HG03196 (cell line): ENCODE data around the gene HNRNPR.
"Not testable (repeated sequence)": the region's sequence is repeated elsewhere in the genome, so short reads cannot be mapped to it uniquely, and the experiment has no call there.

ENCODE experiments used
- ATAC-seq: cut with Tn5 transposase; IDR thresholded peaks from one replicate; pipeline ENCODE4 v1.9.1; 2021; ENCODE audit not compliant: unreplicated experiment

HNRNPR gene

DNA sequence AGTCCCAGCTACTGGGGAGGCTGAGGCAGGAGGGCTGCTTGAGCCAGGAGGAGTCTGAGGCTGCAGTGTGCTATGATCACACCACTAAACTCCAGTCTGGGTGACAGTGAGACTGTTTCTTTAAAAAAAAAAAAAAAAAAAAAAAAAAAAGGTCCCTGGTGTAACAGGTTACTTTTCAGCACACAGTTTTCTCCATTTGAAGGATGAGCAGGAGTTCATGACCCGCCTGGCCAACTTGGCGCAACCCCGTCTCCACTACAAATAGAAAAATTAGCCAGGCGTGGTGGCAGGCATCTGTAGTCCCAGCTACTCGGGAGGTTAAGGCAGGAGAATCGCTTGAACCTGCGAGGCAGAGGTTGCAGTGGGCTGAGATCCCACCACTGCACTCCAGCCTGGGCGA is 12.4 kb downstream of the HNRNPR start:
- no peak for ATAC-seq

DNA sequence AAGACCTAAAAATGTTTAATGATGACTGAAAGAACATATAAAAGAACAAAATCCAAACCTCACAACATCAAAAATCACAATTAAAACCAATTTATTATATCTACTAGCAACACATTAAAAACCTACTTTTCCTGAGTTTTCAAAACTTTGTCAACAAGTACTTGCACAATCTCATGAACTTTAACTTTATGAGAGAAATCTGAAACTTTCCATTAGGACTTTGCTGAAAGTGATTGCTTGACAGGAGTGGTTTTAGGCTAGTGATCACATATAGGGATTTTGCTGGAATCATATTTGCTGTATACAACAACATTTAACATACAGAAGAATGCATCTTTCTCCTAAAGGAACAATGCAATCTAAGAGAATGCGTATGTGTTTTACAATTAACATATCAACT is 13.2 kb downstream of the HNRNPR start:
- no peak for ATAC-seq

- ATAC-seq, result no peak
Measured at GRCh38 chr1:23325393-23325792, 18.7 kb downstream of the HNRNPR start.

DNA sequence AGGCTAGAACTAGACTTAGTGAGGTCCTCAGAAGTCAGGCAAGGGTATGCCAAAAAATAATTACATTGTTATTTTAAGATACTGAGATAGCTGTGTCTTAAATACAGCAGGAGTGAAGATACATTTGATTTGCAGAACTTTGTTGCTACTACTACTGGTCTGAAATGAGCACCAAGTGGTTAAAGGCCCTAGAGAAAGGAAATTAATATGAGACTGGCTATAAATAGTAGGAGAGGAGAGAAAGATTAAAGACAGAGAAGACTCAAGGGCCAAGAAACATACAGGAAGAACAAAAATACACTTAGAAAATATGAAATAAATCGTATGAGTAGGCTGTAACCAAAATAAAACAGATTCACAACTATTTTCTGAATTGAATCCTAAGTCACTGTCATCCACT is 21.3 kb downstream of the HNRNPR start:
- ATAC-seq, result no peak

DNA sequence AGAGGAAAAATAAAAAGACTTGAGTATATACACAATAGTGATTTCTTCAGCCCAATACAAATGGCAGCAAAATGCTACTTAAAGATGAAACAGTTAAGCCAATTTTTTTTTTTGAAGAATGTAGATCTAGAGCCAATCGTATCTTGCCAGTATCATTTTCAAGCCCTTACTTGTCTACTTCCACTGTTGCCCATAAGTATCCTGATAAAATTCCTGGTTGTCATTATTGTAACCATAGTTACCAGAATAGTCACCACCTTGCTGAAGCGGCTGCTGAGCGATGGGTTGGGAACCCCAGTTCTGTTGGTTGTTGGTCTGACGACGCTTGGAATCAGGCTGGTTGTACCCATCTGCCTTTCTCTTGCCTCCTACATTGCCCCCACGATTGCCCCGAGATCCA is 33.8 kb downstream of the HNRNPR start:
- ATAC-seq, result not testable (repeated sequence)

DNA sequence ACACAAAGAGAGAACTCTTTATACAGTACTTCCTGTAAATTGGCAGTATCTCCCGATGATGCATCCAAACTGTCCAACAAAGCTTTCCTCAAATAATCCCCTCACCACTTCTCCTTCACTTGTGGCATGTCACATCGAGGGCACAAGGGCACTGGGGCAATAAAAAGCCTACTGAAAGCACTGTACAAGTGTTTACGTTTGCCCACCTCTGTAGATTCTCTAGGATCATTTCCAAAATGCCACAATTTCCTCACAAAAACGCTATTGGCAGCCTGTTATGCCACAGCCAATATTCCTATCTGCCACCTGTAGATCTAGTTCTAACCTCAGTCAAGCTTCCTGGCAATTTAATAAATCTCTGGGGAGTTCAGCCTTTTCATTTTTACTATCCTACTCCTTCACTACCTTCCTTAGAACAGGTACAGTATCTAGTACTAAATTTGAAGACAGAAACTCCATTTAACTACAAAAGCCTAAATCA is 39.9 kb downstream of the HNRNPR start:
- ATAC-seq, result no peak

GRCh38 chr1:23303524-23303923 is 40.6 kb downstream of the HNRNPR start:
- no peak for ATAC-seq

DNA sequence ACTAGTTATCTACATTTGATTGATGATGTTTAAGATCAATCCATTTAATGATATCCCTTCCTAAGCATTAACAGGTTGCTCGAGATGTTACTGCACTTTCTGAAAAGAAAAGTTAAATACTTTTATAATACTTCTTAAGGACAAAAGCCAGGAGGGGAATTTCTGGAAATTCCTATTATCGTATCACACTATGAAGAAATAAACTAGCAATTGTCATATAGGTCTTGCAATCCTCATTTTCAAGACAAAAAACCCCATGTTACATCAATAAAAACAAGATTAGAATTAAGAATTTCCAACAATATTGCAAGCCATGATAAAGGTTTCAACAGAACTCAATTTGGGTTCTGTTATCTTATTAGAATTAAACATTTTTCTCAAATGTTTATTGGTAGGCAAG is 47.2 kb downstream of the HNRNPR start:
- no peak for ATAC-seq

GRCh38 chr1:23291706-23292105 is 52.4 kb downstream of the HNRNPR start:
- no peak for ATAC-seq

DNA sequence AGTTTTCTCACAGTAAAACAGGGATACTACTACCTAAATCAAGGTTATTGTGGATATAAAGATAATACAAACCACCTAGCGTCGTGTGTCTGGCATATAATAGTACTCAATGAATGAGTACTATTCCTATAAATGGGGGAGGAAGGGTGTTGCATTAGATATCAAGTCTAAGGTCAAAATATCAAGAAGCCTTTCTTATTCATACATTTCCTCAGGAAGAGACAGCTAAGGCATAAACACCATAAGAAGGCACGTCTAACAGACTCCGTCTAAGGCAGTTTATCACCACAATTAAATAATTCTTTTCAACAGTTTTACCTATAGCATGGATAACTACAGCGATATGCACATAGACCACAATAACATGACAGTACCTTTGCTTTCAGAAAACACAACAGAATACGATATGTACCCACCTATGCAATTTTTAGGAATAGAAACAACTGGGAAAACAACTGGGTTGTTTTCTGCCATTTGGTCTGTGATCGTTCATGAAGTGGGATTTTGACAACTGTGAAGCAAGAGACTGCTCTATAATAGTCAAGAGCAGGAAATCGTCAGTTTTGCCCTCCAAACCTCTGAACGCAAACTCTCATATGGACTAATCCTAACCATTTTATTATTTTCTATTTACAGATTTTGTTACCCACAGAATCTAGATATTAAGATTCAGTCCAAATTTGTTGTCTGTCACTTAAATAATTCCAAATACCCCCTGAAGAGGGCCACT is 53.1 kb downstream of the HNRNPR start:
- ATAC-seq, result no peak

- no peak for ATAC-seq
Measured at GRCh38 chr1:23288671-23289070, 55.4 kb downstream of the HNRNPR start.

- no peak for ATAC-seq
Measured at GRCh38 chr1:23288201-23288600, 55.9 kb downstream of the HNRNPR start.

- ATAC-seq, result no peak
Measured at GRCh38 chr1:23286401-23286800, 57.7 kb downstream of the HNRNPR start.

DNA sequence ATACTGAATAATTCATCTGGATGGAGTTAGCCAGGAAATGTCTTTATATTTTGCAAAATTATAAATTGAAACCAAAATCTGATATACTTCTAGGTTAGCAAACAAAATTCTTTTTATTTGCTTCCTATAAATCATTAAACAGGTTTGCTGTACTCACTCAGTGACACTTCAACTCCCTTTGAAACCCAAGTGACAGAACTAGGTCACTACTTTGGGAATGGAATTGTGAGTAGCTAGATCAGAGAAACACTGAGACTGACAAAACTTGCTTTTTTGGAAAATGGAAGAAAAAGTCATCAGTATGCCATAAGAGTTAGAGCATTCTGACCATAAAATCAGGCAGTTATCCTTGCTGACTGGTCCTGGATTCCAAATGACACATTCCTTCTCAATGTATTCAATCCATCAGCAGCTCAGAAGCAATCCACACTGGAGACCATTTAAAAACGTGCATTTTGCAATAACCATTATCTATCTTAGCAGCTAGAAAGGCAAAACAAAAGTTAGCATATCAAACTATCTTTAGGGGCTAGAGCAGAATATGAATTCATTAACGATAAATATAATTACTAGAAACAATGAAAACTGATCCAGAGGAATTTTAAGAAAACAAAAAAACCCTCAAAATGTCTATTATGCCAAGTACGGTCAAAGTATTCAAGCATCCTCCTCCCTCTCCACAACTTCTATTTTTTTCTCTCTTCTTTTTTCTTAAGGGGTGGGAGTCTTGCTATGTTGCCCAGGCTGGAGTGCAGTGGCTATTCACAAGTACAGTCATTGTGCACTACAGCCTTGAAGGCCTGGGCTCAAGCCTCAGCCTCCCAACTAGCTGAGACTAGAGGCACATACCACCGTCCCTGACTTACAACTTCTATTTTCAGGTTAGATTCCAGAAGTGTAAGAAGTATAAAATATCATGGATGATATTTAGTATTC is 60.1 kb downstream of the HNRNPR start:
- no peak for ATAC-seq

DNA sequence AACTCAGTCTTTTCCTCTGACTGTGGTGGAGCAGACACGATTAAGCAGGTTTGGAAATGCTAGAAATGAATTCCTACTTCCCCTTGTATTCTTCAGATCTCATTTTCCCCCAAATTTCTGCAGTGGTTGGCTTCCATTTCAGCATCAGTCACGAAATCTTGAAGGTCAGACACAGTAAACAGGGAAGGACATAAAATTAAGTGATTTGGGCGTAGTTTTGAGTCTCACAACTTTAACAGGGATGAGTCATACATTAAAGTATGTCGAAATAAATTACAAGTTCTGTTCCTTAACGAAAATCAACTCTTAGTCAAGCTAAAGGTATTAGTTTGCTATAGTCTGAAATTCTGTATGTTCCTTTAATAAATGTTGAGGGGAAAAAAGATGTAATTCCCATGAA is 61.1 kb downstream of the HNRNPR start:
- ATAC-seq, result no peak

DNA sequence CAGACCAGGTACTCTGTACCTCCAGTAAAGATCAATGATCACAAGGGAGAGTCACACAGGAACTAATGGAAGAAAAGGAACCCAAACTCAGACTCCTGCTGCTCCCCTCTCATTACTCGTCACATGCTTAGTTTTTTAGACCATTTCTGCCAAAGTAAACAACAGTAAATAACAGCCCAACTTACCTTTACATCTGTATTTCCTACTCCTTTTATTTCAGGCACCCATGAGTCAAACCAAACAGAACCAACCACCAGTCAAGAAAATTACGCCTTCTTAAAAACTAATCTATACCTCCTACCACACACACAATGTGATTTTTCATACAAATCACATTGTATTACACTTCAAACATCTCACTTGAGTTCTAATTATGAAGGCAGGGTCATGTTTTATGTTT is 65.4 kb downstream of the HNRNPR start:
- no peak for ATAC-seq

DNA sequence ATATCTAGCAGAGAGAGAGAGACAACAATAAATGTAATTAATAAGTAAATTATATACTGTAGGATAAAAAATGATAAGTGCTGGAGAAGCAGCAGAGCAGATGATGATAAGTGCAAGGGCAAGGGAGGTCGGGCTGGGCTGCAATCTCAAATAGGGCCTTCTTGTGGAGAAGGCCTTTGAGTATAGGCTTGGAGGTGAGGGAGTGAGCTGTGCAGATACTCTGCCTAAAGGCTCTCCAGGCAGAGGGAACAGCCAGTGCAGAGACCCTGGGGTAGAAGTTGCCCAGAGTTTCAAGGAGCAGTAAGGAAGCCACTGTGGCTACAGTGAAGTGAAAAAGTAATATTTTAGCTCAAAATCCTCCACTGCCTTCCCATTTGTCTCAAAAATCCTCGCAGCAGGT is 67.6 kb downstream of the HNRNPR start:
- no peak for ATAC-seq

DNA sequence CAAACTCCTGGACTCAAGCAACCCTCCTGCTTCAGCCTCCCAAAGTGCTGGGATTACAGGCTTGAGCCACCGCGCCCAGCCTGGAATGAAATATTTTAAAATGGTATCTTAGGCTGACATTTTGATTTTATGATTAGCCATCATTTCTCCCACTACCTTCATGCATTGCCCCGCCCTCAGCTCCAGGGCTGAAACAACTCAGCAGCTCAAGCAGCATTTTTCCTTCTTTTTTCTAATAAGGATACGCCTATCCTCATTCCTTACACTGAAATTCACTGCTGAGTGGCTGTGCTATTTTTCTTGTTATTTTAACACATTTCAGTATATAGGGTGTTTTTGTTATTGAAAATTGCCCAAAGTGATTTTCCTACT is 70.0 kb downstream of the HNRNPR start:
- ATAC-seq, result no peak

DNA sequence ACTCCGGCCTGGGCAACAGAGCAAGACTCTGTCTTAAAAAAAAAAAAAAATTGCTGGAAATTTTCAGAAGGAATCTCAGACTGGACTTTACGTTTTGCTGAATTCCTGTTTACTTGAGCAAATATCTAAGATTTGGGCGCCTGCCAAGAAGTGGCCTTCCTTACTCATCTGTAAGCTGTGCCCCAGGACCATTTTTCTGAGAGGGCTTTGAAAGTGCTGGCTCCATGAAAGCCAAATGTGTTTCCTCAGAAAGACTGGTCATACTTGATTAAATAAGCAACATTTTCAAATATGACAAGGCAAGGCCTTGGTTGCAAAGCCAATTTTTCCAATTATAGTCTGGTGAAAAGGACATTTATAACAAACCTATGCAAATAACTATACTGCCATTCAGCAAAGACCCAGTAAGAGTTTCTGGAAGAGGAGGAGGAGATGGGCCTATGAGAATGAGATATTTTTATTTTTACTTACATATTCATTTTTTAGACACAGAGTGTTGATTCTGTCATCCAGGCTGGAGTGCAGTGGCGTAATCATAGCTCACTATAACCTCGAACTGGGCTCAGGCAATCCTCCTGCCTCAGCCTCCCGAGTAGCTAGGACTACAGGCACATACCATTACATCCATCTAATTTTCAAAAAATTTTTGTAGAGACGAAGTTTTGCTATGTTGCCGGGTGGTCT is 70.5 kb downstream of the HNRNPR start:
- ATAC-seq, result no peak

DNA sequence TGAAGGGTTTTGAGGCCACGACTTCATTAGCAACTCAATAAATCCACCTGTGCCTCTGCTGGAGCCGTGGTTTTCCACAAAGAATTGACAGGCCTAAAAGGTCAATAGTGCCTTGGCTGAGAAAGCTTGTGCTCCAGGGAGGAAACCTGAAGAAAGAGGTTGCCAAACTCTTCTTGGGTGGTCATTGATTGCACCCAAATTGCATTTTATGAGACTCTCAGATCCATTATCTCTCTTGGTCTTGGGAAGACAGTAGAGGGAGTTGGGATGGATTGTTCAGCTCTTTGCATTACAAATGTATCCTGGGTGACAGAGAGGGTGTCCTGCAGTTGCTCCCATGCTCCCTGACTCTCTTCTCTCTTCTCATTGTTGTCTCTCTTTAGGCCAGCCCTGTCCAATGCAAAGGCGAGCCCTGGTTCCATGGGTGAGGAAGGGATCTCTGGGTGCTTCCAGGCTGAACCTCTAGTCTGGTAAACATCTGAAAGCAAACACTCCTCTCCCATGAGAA is 80.7 kb downstream of the HNRNPR start:
- no peak for ATAC-seq

DNA sequence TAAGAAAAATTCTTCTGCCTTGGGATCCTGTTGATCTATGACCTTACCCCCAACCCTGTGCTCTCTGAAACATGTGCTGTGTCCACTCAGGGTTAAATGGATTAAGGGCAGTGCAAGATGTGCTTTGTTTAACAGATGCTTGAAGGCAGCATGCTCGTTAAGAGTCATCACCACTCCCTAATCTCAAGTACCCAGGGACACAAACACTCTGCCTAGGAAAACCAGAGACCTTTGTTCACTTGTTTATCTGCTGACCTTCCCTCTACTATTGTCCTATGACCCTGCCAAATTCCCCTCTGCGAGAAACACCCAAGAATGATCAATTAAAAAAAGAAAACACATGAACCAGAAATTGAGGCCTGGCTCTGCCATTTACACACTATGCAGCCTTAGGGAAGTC is 86.0 kb downstream of the HNRNPR start:
- ATAC-seq, result not testable (repeated sequence)
